ENCODE results near the gene CNNM2. TPM values are rescaled to one million over a fixed set of nuclear protein-coding genes. Genes with fewer than 3 reads are reported as not detected.

CNNM2 gene
- total RNA-seq, 1 experiment from 2014 or later: 23.1 TPM

- ChIA-PET RAD21 (ENCODE audit: low non-redundant PET in 1 of 2, low total read pairs in 2 of 2, uncharacterized antibody in 2 of 2, unreplicated experiment in 2 of 2) (interaction anchor here (0.6 to 2.5 kb wide), 16 partner anchors 16 to 569 kb away, joined by 3 to 29 read pairs (median 3); partner anchors contain the start of gene ARL3 (in 1 of the 2)), POLR2A (interaction anchor here (0.7 to 1.3 kb wide), 4 partner anchors 137 to 415 kb away, joined by 3 to 5 read pairs (median 4); no protein-coding TSS in a partner anchor), CTCF (interaction anchor here (0.6 to 3.0 kb wide), 32 partner anchors 9 to 1144 kb away, joined by 3 to 59 read pairs (median 4); partner anchors contain the start of genes CYP17A1 and SUFU)
- peak overlapping the region; percentile 88 for H3K4me2 ChIP-seq (ENCODE audit: low read length)
- H2AFZ ChIP-seq (ENCODE audit: low read depth, low read length, poor library complexity, severe bottlenecking): peak overlapping the region; percentile 92
- H3K4me1 ChIP-seq (ENCODE audit: control insufficient read depth in 1 of 2, insufficient read depth in 2 of 2, low read length in 2 of 2): peaks cover 12 to 24% of the 10 kb centered on the region in 2 experiments
- BruUV-seq (replicated peaks): no TSS peak
- H3K27ac ChIP-seq (ENCODE audit: low read depth, low read length): peak overlapping the region; percentile 77
- TF ChIP-seq YY1 (IDR thresholded peaks at IDR 0.05; ENCODE audit: extremely low read depth, insufficient replicate concordance, low read depth, low read length): peak; percentile 65
- TF ChIP-seq CTCF (IDR thresholded peaks at IDR 0.05 in 2 of 3, conservative IDR thresholded peaks at IDR 0.05 in 1 of 3; ENCODE audit: borderline replicate concordance in 1 of 3, insufficient read depth in 1 of 3, low read depth in 2 of 3, low read length in 2 of 3): peak in 2 of 3 experiments; percentile 98 to 100; a peak in 4 of 6 replicates
- TF ChIP-seq RAD21 (IDR thresholded peaks at IDR 0.05; ENCODE audit: low read depth): no peak
- no peaks in the 10 kb centered on the region for H3K9me3 ChIP-seq (ENCODE audit: control insufficient read depth in 1 of 2, insufficient read depth in 1 of 2, low read depth in 1 of 2, low read length in 2 of 2)
- peak; percentile 67 for ATAC-seq
- DNase-seq (ENCODE audit: low read depth, low spot score): peak; percentile 55
- intact Hi-C loops (cut with micrococcal nuclease): loop anchor here (1.0 to 5.0 kb wide), 5 partner anchors 152 to 567 kb away; no protein-coding TSS in a partner anchor
- peaks cover 21% of the 10 kb centered on the region for H3K79me2 ChIP-seq (ENCODE audit: insufficient read depth, low read length)
- no peaks in the 10 kb centered on the region for H3K9me2 ChIP-seq (ENCODE audit: insufficient read depth)
- no peaks in the 10 kb centered on the region for H4K20me1 ChIP-seq (ENCODE audit: insufficient read depth)
- H3K27me3 ChIP-seq (ENCODE audit: insufficient read depth, low read length): no peaks in the 10 kb centered on the region
- peak overlapping the region; percentile 54 to 85 for H3K4me3 ChIP-seq (replicated peaks in 1 of 2; ENCODE audit: low read depth in 1 of 2, low read length in 2 of 2)
- H3K9ac ChIP-seq (ENCODE audit: low read length): peak overlapping the region; percentile 54
- H3K36me3 ChIP-seq (ENCODE audit: control insufficient read depth in 1 of 2, insufficient read depth in 2 of 2, low read length in 2 of 2): no peaks in the 10 kb centered on the region
These were observed 656 bp upstream of the CNNM2 start for GRCh38 chr10:102917314-102917961.
